Natural killer cell treated with Interleukin-12 subunit alpha and Interleukin-12 subunit beta and Interleukin-15 and Interleukin-18, amount 100 ng/mL, for 72 hours (primary cell): Measurements from ENCODE around the gene RPS14. TPM values are rescaled to one million over a fixed set of nuclear protein-coding genes. Genes with fewer than 3 reads are reported as not detected.
"Not testable (repeated sequence)": the region's sequence is repeated elsewhere in the genome, so short reads cannot be mapped to it uniquely, and the experiment has no call there.

Source experiments
- ATAC-seq, 2 donors: fragments of 150-1000 bp; cut with Tn5 transposase in 1 of 2; sonication (Bioruptor Pico), chemical (Tn5 transposase) in 1 of 2; 2 replicates each; pipeline ENCODE4 v1.10.0; 2021
- DNase-seq: peaks from one replicate; pipeline ENCODE4 v3.0.0; 2022; ENCODE audit warnings: low spot score
- H3K27ac Mint-ChIP-seq, 2 donors: 1 replicate in 1 of 2; 2 replicates in 1 of 2; pipeline ENCODE4 v1.8.0; 2022; ENCODE audit warnings: mixed read lengths in 2 of 2, mild to moderate bottlenecking in 1 of 2, moderate library complexity in 1 of 2
- H3K27me3 Mint-ChIP-seq, 2 donors: 1 replicate in 1 of 2; 2 replicates in 1 of 2; pipeline ENCODE4 v1.8.0; 2022; ENCODE audit warnings: mixed read lengths in 2 of 2
- H3K36me3 Mint-ChIP-seq: one replicate; pipeline ENCODE4 v1.8.0; 2022; ENCODE audit warnings: mixed read lengths
- H3K4me1 Mint-ChIP-seq, 2 donors: 1 replicate in 1 of 2; 2 replicates in 1 of 2; pipeline ENCODE4 v1.8.0; 2022; ENCODE audit warnings: low read depth in 2 of 2, mixed read lengths in 2 of 2, mild to moderate bottlenecking in 1 of 2
- H3K4me3 Mint-ChIP-seq: one replicate; pipeline ENCODE4 v1.8.0; 2022; ENCODE audit warnings: mixed read lengths
- H3K9me3 Mint-ChIP-seq: 2 replicates; pipeline ENCODE4 v1.8.0; 2022; ENCODE audit warnings: mixed read lengths
- total RNA-seq, 2 donors: library from RNA; stranded (reverse); gene quantifications; one replicate each; pipeline ENCODE4 v1.2.3, GENCODE V29; 2022

The RPS14 gene
- total RNA-seq, 2 donors from 2014 or later: 1,429 to 1,580 TPM

- Mint-ChIP-seq H3K27me3 (peaks cover 0 to 3% of the 10 kb centered on the region in 2 donors), H3K36me3 (no peaks in the 10 kb centered on the region), H3K4me1 (peaks cover 16 to 19% of the 10 kb centered on the region in 2 donors), H3K27ac (peak overlapping the region in 1 of 2 donors; percentile 38), H3K9me3 (no peaks in the 10 kb centered on the region), H3K4me3 (peak overlapping the region; percentile 53)
- no peak for ATAC-seq
- no peak for DNase-seq
Measured at GRCh38 chr5:150487199-150488061, 37.9 kb upstream of the RPS14 start.

DNA sequence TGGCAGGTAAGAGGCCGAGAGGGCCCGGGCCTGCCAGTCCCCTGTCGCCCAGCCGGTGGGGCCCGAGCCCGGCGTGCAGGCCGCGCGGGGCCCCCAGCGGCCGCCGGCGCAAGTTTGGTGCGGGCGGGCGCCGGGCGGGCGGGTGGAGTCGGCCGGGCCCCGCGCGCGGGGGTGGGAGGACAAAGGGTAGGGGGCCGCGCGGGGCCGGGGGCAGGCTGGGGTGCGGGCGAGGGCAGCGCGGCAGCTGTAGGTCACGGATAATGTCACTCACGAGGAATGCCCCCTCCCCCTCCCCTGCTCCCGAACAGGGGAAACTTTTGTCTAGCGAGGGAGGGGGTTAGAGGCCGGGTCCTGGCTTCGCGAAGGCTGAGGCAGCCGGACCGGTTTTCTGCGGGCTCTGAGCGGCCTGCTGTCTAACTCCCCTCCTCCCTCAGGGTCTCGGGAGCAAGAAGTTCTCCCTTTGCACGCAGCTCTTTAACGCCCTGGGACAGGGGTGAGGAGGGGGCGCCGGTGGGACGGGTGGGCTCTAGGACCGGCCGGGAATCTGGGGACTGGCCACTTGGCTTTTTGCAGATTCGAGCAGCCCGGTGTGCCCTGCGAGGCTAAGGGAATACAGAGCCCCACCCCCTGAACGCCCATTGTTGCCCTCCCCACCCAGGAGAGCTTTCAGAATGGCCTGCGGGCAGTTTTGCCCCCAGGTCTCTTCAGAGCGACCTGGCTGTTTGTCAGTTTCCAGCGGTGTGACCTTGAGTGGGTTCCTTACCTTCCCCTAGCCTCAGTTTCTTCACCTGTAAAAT lies 37.1 kb upstream of the RPS14 start:
- H3K9me3 Mint-ChIP-seq: no peaks in the 10 kb centered on the region
- H3K4me3 Mint-ChIP-seq: peak overlapping the region; percentile 53
- ATAC-seq: peak; percentile 55 to 68
- peaks cover 16 to 19% of the 10 kb centered on the region in 2 donors for H3K4me1 Mint-ChIP-seq
- H3K36me3 Mint-ChIP-seq: no peaks in the 10 kb centered on the region
- no peak for DNase-seq
- H3K27me3 Mint-ChIP-seq: peaks cover 0 to 3% of the 10 kb centered on the region in 2 donors
- H3K27ac Mint-ChIP-seq: peak overlapping the region in 1 of 2 donors; percentile 38

DNA sequence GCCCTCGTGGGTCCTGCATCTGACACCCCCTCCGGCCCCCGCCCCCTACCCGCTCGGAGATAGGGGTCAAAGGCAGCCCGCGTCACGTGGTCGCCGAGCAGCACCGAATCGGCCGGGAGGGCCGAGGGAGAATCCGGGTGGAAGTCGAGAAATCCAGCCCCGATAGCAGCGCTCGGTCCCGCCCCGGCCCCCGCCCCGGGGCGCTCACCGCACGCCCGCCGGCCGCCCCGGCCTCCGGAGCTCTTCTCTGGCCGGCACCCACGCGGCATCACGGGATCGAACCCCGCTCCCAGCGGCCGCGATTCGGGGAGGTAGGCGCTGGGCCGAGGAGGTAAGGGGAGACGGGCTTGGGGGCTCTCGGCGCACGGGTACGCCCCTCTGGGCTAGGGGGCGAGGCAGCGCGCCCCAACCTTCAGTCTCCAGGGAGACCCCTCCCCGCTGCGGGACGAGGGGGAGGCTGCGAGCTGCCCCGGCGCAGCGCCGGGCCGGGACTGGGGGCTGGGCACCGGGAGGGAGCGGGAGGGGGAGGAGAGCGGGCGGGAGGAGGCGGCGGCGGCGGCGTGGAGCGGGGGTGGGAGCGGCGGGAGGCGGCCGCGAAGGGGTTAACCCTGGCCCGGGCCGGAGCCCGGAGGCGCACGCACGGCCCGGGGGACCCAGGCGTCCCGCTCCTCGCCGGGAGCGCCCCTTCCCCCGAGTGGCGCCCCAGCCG lies 36.3 kb upstream of the RPS14 start:
- H3K9me3 Mint-ChIP-seq: no peaks in the 10 kb centered on the region
- no peak for DNase-seq

GRCh38 chr5:150484964-150485692 lies 35.6 kb upstream of the RPS14 start:
- Mint-ChIP-seq H3K4me1 (peaks cover 16 to 19% of the 10 kb centered on the region in 2 donors), H3K9me3 (no peaks in the 10 kb centered on the region), H3K27me3 (peaks cover 0 to 3% of the 10 kb centered on the region in 2 donors), H3K27ac (peak overlapping the region; percentile 26 to 58), H3K4me3 (peak overlapping the region; percentile 78), H3K36me3 (no peaks in the 10 kb centered on the region)
- no peak for DNase-seq
- ATAC-seq: no peak

More for the DNA sequence above, 36.3 kb upstream of the RPS14 start:
- Mint-ChIP-seq H3K4me1 (peaks cover 16 to 19% of the 10 kb centered on the region in 2 donors), H3K36me3 (no peaks in the 10 kb centered on the region), H3K4me3 (no peak overlapping the region), H3K27me3 (peaks cover 0 to 3% of the 10 kb centered on the region in 2 donors), H3K27ac (no peak overlapping the region)
- ATAC-seq: peak; percentile 64 to 68

- H3K27ac Mint-ChIP-seq: no peak overlapping the region
- H3K9me3 Mint-ChIP-seq: no peaks in the 10 kb centered on the region
- H3K27me3 Mint-ChIP-seq: peaks cover 0 to 3% of the 10 kb centered on the region in 2 donors
- H3K4me1 Mint-ChIP-seq: peaks cover 9 to 10% of the 10 kb centered on the region in 2 donors
- H3K36me3 Mint-ChIP-seq: no peaks in the 10 kb centered on the region
- ATAC-seq (no peak), DNase-seq (no peak)
- H3K4me3 Mint-ChIP-seq: no peak overlapping the region
Measured at GRCh38 chr5:150481972-150482406, 32.5 kb upstream of the RPS14 start.

GRCh38 chr5:150481708-150481965 lies 32.1 kb upstream of the RPS14 start:
- Mint-ChIP-seq H3K4me3 (no peak overlapping the region), H3K27me3 (peaks cover 0 to 3% of the 10 kb centered on the region in 2 donors), H3K4me1 (peaks cover 12 to 14% of the 10 kb centered on the region in 2 donors), H3K9me3 (no peaks in the 10 kb centered on the region), H3K27ac (no peak overlapping the region), H3K36me3 (no peaks in the 10 kb centered on the region)
- ATAC-seq: no peak
- DNase-seq: no peak

GRCh38 chr5:150479416-150479815 lies 29.9 kb upstream of the RPS14 start:
- H3K4me1 Mint-ChIP-seq: peaks cover 11 to 17% of the 10 kb centered on the region in 2 donors
- no peak for ATAC-seq
- no peaks in the 10 kb centered on the region for H3K27me3 Mint-ChIP-seq
- no peak for DNase-seq
- H3K9me3 Mint-ChIP-seq: no peaks in the 10 kb centered on the region
- H3K27ac Mint-ChIP-seq: no peak overlapping the region
- H3K4me3 Mint-ChIP-seq: no peak overlapping the region
- H3K36me3 Mint-ChIP-seq: no peaks in the 10 kb centered on the region

GRCh38 chr5:150476568-150476967 lies 27.0 kb upstream of the RPS14 start:
- not testable (repeated sequence) for ATAC-seq, DNase-seq, H3K9me3 Mint-ChIP-seq, H3K36me3 Mint-ChIP-seq, H3K27me3 Mint-ChIP-seq
- Mint-ChIP-seq H3K27ac (peak overlapping the region in 1 of 2 donors; percentile 61), H3K4me3 (peak overlapping the region; percentile 39), H3K4me1 (peaks cover 11 to 17% of the 10 kb centered on the region in 2 donors)

GRCh38 chr5:150473673-150474358 lies 24.3 kb upstream of the RPS14 start:
- Mint-ChIP-seq H3K27ac (no peak overlapping the region), H3K27me3 (no peaks in the 10 kb centered on the region), H3K4me1 (peaks cover 11 to 13% of the 10 kb centered on the region in 2 donors), H3K4me3 (no peak overlapping the region), H3K9me3 (no peaks in the 10 kb centered on the region), H3K36me3 (no peaks in the 10 kb centered on the region)
- no peak for DNase-seq
- ATAC-seq: no peak

- Mint-ChIP-seq H3K4me1 (no peaks in the 10 kb centered on the region), H3K9me3 (no peaks in the 10 kb centered on the region), H3K27me3 (peaks cover 0 to 3% of the 10 kb centered on the region in 2 donors), H3K27ac (no peak overlapping the region), H3K36me3 (no peaks in the 10 kb centered on the region), H3K4me3 (no peak overlapping the region)
- no peak for DNase-seq
- ATAC-seq: no peak
Measured at GRCh38 chr5:150469718-150470469, 20.4 kb upstream of the RPS14 start.

DNA sequence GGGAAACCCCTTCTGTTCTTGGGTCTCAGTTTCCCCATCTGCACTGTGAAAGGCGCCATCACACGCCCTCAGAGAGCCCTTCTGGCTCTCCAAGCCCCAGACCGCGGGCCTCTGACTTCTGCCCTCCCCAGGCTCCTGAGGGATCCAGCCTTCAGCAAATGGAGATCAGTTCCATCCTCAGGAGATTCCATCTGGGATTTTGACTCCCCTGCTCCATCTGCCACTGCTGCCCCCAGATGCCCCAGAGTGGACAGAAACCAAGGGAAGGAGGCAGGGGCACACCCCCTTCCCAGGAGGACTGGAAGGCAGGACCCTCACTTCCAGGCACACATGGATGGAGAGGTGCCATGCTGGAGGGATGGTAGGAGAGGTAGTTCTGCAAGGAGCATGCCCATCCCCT lies 18.7 kb upstream of the RPS14 start:
- Mint-ChIP-seq H3K4me1 (no peaks in the 10 kb centered on the region), H3K36me3 (no peaks in the 10 kb centered on the region), H3K4me3 (no peak overlapping the region), H3K27me3 (peaks cover 0 to 3% of the 10 kb centered on the region in 2 donors), H3K27ac (no peak overlapping the region), H3K9me3 (no peaks in the 10 kb centered on the region)
- DNase-seq: no peak
- ATAC-seq: no peak

GRCh38 chr5:150465927-150466326 lies 16.4 kb upstream of the RPS14 start:
- no peak overlapping the region for H3K4me3 Mint-ChIP-seq
- H3K36me3 Mint-ChIP-seq: no peaks in the 10 kb centered on the region
- no peaks in the 10 kb centered on the region for H3K4me1 Mint-ChIP-seq
- no peak overlapping the region for H3K27ac Mint-ChIP-seq
- DNase-seq: no peak
- H3K27me3 Mint-ChIP-seq: peaks cover 0 to 3% of the 10 kb centered on the region in 2 donors
- H3K9me3 Mint-ChIP-seq: no peaks in the 10 kb centered on the region
- ATAC-seq: no peak
